Neural cell (in vitro differentiated cells): ENCODE measurements around the gene NFU1. TPM values are rescaled to one million over a fixed set of nuclear protein-coding genes. Genes with fewer than 3 reads are reported as not detected.

ENCODE experiments used
- H2AFZ ChIP-seq: fragments of 200-600, 300-800 bp; sonication (generic), shearing (Covaris generic); 2 replicates; pipeline ENCODE4 v1.6.0; 2014; ENCODE audit warnings: low read depth, mild to moderate bottlenecking, antibody characterized with exemption, low read length, moderate library complexity
- H3F3A ChIP-seq: fragments of 200-600 bp; shearing (Covaris generic); 2 replicates; pipeline ENCODE4 v1.6.1; 2016; ENCODE audit warnings: mild to moderate bottlenecking, moderate library complexity, mixed read lengths, antibody characterized with exemption, low read length; ENCODE audit not compliant: insufficient read depth, poor library complexity, severe bottlenecking
- H3K27ac ChIP-seq: fragments of 200-600, 300-800 bp; sonication (generic), shearing (Covaris generic); 2 replicates; pipeline ENCODE4 v1.5.1; 2014; ENCODE audit warnings: mild to moderate bottlenecking, low read length, moderate library complexity
- H3K27me3 ChIP-seq: fragments of 300-800, 200-600 bp; sonication (generic), shearing (Covaris generic); 2 replicates; pipeline ENCODE4 v1.6.0; 2014; ENCODE audit warnings: mild to moderate bottlenecking, low read depth, low read length, moderate library complexity; ENCODE audit not compliant: insufficient read depth
- H3K36me3 ChIP-seq: fragments of 300-800, 200-600 bp; sonication (generic), shearing (Covaris generic); 2 replicates; pipeline ENCODE4 v1.5.1; 2014; ENCODE audit warnings: mild to moderate bottlenecking, antibody characterized with exemption, low read length, moderate library complexity; ENCODE audit not compliant: insufficient read depth
- H3K4me2 ChIP-seq: fragments of 300-800, 200-600 bp; sonication (generic), shearing (Covaris generic); 2 replicates; pipeline ENCODE4 v1.6.0; 2014; ENCODE audit warnings: mild to moderate bottlenecking, low read length
- H3K4me3 ChIP-seq: fragments of 300-800, 200-600 bp; sonication (generic), shearing (Covaris generic); 2 replicates; pipeline ENCODE4 v1.5.1; 2014; ENCODE audit warnings: mild to moderate bottlenecking, low read length, moderate library complexity
- H3K79me2 ChIP-seq: fragments of 200-600 bp; shearing (Covaris generic); replicated peaks from 2 replicates; pipeline ENCODE4 v1.6.0; 2014; ENCODE audit warnings: mild to moderate bottlenecking, low read length, moderate library complexity; ENCODE audit not compliant: insufficient read depth
- H3K9ac ChIP-seq: fragments of 300-800, 200-600 bp; sonication (generic), shearing (Covaris generic); 2 replicates; pipeline ENCODE4 v1.6.1; 2016; ENCODE audit warnings: mild to moderate bottlenecking, low read length, mixed read lengths
- H3K9me2 ChIP-seq: fragments of 200-600 bp; shearing (Covaris generic); 2 replicates; pipeline ENCODE4 v1.6.1; 2016; ENCODE audit warnings: mild to moderate bottlenecking, low read length, mixed read lengths; ENCODE audit not compliant: insufficient read depth
- H3K9me3 ChIP-seq: fragments of 200-600, 300-800 bp; sonication (generic), shearing (Covaris generic); 2 replicates; pipeline ENCODE4 v1.6.1; 2016; ENCODE audit warnings: mild to moderate bottlenecking, mixed run types, low read length, moderate library complexity, mixed read lengths
- H4K20me1 ChIP-seq: fragments of 200-600 bp; shearing (Covaris generic); 2 replicates; pipeline ENCODE4 v1.6.1; 2016; ENCODE audit warnings: mild to moderate bottlenecking, mixed run types; ENCODE audit not compliant: insufficient read depth
- EP300 ChIP-seq: fragments of 450-650 bp; conservative IDR thresholded peaks from 2 replicates; pipeline ENCODE4 v1.6.1; 2014; ENCODE audit warnings: antibody characterized with exemption, mild to moderate bottlenecking, moderate library complexity; ENCODE audit not compliant: poor library complexity, severe bottlenecking
- EZH2 ChIP-seq: fragments of 200-600, 300-800 bp; shearing (Covaris generic), sonication (generic); IDR thresholded peaks from 2 replicates; pipeline ENCODE4 v1.6.1; 2014; ENCODE audit warnings: antibody characterized with exemption, low read length, borderline replicate concordance, mild to moderate bottlenecking; ENCODE audit not compliant: insufficient read depth, poor library complexity, severe bottlenecking
- MXI1 ChIP-seq: fragments of 450-650 bp; conservative IDR thresholded peaks from 2 replicates; pipeline ENCODE4 v1.6.1; 2014; ENCODE audit warnings: antibody characterized with exemption, mild to moderate bottlenecking; ENCODE audit not compliant: poor library complexity, severe bottlenecking
- POLR2AphosphoS5 ChIP-seq: IDR thresholded peaks from 2 replicates; pipeline ENCODE4 v1.6.1; 2012
- RAD21 ChIP-seq: fragments of 450-650 bp; conservative IDR thresholded peaks from 2 replicates; pipeline ENCODE4 v1.6.1; 2014; ENCODE audit warnings: antibody characterized with exemption, mild to moderate bottlenecking, moderate library complexity
- SMC3 ChIP-seq: fragments of 450-650 bp; conservative IDR thresholded peaks from 2 replicates; pipeline ENCODE4 v1.6.1; 2014; ENCODE audit warnings: antibody characterized with exemption, mild to moderate bottlenecking, moderate library complexity; ENCODE audit not compliant: poor library complexity
- TAF1 ChIP-seq: IDR thresholded peaks from 2 replicates; pipeline ENCODE4 v1.6.1; 2012; ENCODE audit warnings: low read depth
- polyA plus RNA-seq: library from polyadenylated mRNA; depleted of rRNA; stranded (reverse); fragments of >200 nt; gene quantifications from 2 replicates; pipeline ENCODE4 v1.2.3, GENCODE V29; 2014
- TF ChIP-seq, protein P1 (sequence below): IDR thresholded peaks from 2 replicates; pipeline ENCODE4 v1.6.1; 2012; ENCODE audit warnings: borderline replicate concordance
- TF ChIP-seq, protein P2 (sequence below): fragments of 450-650 bp; IDR thresholded peaks from 2 replicates; pipeline ENCODE4 v1.5.1; 2014; ENCODE audit warnings: antibody characterized with exemption, mild to moderate bottlenecking, moderate library complexity; ENCODE audit not compliant: poor library complexity, severe bottlenecking

The NFU1 gene
- polyA plus RNA-seq, 1 donor from 2014 or later, result 116 TPM

DNA sequence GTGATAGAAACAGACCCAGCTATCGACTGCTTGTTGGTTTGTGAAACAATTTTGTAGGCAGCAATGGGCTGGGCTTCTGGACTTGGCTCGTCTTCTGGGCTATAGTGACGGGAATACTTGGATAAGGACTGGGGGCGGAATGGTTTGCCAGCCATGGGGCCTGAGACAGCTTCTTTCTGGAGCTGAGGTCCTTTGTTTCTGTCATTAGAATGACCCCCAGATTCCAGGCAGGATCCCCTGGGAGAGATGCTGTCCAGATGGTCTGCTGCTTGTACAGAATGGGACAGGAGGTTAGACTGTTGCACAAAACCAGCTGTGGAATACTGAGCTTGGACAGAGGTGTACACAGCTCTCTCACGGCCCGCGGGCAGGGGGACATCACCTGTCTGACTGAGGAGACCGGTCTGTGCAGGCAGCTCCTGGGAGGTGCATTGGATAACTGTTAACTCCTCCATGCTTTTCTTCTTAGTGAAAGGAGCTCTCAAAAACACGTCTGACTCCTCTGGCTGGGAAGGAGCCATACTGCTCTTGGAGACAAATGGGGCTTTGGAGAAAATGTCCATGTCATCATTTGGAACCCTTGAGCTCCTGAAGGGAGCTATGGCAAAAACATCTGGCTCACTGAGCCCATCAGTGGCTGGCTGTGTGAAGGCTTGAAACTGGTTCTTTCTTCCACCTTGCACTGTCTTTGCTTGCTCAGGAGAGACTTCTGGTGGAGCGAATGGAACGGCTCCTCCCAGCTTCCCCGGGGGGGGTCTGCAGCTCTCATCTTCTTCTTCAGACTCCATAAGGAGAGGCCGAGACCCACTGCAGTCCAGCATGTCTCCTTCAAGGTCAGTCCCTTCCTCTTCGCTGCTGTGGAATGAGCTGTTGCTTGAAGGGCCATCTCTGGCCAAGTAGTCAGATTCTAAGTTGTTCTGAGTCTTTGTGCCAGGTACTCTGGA is 28.6 kb upstream of the NFU1 start:
- Histone ChIP-seq H3K27me3 (no peaks in the 10 kb centered on the region), H3K9ac (no peak overlapping the region), H3K36me3 (no peaks in the 10 kb centered on the region), H3K79me2 (no peaks in the 10 kb centered on the region), H2AFZ (no peak overlapping the region), H3F3A (no peaks in the 10 kb centered on the region), H3K27ac (no peak overlapping the region), H4K20me1 (no peaks in the 10 kb centered on the region), H3K4me3 (no peak overlapping the region), H3K4me2 (no peak overlapping the region), H3K9me2 (no peaks in the 10 kb centered on the region), H3K9me3 (no peaks in the 10 kb centered on the region)
- TF ChIP-seq, protein P1, sequence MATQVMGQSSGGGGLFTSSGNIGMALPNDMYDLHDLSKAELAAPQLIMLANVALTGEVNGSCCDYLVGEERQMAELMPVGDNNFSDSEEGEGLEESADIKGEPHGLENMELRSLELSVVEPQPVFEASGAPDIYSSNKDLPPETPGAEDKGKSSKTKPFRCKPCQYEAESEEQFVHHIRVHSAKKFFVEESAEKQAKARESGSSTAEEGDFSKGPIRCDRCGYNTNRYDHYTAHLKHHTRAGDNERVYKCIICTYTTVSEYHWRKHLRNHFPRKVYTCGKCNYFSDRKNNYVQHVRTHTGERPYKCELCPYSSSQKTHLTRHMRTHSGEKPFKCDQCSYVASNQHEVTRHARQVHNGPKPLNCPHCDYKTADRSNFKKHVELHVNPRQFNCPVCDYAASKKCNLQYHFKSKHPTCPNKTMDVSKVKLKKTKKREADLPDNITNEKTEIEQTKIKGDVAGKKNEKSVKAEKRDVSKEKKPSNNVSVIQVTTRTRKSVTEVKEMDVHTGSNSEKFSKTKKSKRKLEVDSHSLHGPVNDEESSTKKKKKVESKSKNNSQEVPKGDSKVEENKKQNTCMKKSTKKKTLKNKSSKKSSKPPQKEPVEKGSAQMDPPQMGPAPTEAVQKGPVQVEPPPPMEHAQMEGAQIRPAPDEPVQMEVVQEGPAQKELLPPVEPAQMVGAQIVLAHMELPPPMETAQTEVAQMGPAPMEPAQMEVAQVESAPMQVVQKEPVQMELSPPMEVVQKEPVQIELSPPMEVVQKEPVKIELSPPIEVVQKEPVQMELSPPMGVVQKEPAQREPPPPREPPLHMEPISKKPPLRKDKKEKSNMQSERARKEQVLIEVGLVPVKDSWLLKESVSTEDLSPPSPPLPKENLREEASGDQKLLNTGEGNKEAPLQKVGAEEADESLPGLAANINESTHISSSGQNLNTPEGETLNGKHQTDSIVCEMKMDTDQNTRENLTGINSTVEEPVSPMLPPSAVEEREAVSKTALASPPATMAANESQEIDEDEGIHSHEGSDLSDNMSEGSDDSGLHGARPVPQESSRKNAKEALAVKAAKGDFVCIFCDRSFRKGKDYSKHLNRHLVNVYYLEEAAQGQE, result no peak
- TF ChIP-seq TAF1 (no peak), MXI1 (no peak), EZH2 (no peak), POLR2AphosphoS5 (no peak), EP300 (no peak), SMC3 (no peak), RAD21 (no peak)
- TF ChIP-seq, protein P2, sequence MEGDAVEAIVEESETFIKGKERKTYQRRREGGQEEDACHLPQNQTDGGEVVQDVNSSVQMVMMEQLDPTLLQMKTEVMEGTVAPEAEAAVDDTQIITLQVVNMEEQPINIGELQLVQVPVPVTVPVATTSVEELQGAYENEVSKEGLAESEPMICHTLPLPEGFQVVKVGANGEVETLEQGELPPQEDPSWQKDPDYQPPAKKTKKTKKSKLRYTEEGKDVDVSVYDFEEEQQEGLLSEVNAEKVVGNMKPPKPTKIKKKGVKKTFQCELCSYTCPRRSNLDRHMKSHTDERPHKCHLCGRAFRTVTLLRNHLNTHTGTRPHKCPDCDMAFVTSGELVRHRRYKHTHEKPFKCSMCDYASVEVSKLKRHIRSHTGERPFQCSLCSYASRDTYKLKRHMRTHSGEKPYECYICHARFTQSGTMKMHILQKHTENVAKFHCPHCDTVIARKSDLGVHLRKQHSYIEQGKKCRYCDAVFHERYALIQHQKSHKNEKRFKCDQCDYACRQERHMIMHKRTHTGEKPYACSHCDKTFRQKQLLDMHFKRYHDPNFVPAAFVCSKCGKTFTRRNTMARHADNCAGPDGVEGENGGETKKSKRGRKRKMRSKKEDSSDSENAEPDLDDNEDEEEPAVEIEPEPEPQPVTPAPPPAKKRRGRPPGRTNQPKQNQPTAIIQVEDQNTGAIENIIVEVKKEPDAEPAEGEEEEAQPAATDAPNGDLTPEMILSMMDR, result no peak

DNA sequence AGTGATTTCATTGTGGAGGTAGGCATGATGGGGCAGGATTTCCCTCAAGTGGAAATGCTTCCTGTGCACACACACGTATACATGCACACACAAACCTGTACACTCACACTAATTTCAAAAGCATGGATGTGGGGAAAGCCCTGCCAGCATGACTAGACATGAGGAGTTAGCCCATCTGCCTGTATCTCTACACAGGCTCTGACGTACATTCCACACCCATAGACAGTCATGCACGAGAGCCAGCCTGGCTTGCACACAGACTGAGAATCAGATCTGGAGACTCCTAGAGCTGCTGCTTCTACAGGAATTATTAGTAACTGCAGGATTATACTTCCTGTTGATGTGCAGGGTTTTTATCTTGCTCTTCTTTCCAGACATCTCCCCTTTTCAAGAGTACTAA is 27.3 kb upstream of the NFU1 start:
- TF ChIP-seq MXI1 (no peak), EP300 (no peak), RAD21 (no peak), POLR2AphosphoS5 (no peak), TAF1 (no peak), EZH2 (no peak), SMC3 (no peak)
- TF ChIP-seq, protein P2, result no peak
- TF ChIP-seq, protein P1, result no peak
- Histone ChIP-seq H4K20me1 (no peaks in the 10 kb centered on the region), H3F3A (no peaks in the 10 kb centered on the region)

More for the DNA sequence above, 27.3 kb upstream of the NFU1 start:
- Histone ChIP-seq H3K4me3 (no peak overlapping the region), H3K27ac (no peak overlapping the region), H3K36me3 (no peaks in the 10 kb centered on the region), H3K4me2 (no peak overlapping the region), H3K9ac (no peak overlapping the region), H3K9me3 (no peaks in the 10 kb centered on the region), H3K27me3 (no peaks in the 10 kb centered on the region), H3K9me2 (no peaks in the 10 kb centered on the region), H3K79me2 (no peaks in the 10 kb centered on the region), H2AFZ (no peak overlapping the region)
